Measurements from ENCODE around the gene APLP1. TPM values are rescaled to one million over a fixed set of nuclear protein-coding genes. Genes with fewer than 3 reads are reported as not detected.

Gene APLP1
- total RNA-seq, 1 donor from 2014 or later = 23.9 TPM

DNA sequence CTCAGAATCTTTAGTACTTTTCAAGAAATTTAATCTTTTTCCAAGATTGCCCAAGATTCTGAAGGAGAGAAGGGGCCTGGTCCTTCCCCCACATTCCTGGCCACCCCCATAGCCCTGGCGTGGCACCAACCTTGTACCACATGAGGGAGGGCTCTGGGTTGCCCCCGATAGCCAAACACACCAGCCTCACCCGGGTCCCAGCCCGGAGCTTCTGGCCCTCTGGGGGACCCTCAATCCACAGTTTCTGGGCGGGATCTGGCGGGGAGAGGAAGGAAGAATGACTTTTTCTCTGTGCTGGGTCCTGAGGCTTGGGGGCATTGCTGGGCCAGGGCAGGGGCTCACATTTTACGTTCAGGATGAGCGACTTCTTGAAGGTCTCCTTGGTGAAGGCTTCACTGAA, 20.5 kb upstream of the APLP1 start:
- Histone ChIP-seq H3K27ac (replicated peaks) (no peak overlapping the region), H3K4me3 (no peak overlapping the region), H3K4me1 (peaks cover 19% of the 10 kb centered on the region), H3K9me3 (replicated peaks) (no peaks in the 10 kb centered on the region), H3K36me3 (no peaks in the 10 kb centered on the region), H3K27me3 (ENCODE audit: low read depth) (peaks cover 100% of the 10 kb centered on the region)
- DNase-seq = no peak
- intact Hi-C loops (cut with micrococcal nuclease) = no loop called here
- TF ChIP-seq, protein P1, sequence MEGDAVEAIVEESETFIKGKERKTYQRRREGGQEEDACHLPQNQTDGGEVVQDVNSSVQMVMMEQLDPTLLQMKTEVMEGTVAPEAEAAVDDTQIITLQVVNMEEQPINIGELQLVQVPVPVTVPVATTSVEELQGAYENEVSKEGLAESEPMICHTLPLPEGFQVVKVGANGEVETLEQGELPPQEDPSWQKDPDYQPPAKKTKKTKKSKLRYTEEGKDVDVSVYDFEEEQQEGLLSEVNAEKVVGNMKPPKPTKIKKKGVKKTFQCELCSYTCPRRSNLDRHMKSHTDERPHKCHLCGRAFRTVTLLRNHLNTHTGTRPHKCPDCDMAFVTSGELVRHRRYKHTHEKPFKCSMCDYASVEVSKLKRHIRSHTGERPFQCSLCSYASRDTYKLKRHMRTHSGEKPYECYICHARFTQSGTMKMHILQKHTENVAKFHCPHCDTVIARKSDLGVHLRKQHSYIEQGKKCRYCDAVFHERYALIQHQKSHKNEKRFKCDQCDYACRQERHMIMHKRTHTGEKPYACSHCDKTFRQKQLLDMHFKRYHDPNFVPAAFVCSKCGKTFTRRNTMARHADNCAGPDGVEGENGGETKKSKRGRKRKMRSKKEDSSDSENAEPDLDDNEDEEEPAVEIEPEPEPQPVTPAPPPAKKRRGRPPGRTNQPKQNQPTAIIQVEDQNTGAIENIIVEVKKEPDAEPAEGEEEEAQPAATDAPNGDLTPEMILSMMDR (IDR thresholded peaks at IDR 0.05; ENCODE audit: borderline replicate concordance) = no peak

DNA sequence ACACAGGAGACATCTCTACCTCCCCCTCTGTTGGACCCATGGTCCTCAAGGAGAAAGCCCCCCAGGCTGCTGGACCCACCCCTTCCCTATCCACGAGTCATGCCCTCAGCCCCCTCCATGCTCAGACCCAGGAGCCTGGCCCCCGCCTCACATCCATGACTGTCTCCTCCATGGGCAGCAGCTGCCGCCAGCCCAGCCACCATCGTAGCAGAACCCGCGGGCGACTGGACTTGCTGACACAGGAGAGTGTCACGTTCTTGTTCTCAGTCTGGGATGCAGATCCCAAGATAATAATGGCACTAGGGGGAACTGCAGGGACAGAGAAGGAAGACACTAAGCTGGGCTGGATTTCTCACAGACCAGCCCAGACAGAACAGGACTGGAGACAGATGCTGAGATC, 19.9 kb upstream of the APLP1 start:
- intact Hi-C loops (cut with micrococcal nuclease) = no loop called here
- H3K36me3 ChIP-seq = no peaks in the 10 kb centered on the region
- TF ChIP-seq, protein P1 (IDR thresholded peaks at IDR 0.05; ENCODE audit: borderline replicate concordance) = no peak
- no peak overlapping the region for H3K4me3 ChIP-seq
- H3K27ac ChIP-seq (replicated peaks) = no peak overlapping the region
- no peak for DNase-seq
- H3K4me1 ChIP-seq = peaks cover 19% of the 10 kb centered on the region
- no peaks in the 10 kb centered on the region for H3K9me3 ChIP-seq (replicated peaks)
- peaks cover 100% of the 10 kb centered on the region for H3K27me3 ChIP-seq (ENCODE audit: low read depth)

DNA sequence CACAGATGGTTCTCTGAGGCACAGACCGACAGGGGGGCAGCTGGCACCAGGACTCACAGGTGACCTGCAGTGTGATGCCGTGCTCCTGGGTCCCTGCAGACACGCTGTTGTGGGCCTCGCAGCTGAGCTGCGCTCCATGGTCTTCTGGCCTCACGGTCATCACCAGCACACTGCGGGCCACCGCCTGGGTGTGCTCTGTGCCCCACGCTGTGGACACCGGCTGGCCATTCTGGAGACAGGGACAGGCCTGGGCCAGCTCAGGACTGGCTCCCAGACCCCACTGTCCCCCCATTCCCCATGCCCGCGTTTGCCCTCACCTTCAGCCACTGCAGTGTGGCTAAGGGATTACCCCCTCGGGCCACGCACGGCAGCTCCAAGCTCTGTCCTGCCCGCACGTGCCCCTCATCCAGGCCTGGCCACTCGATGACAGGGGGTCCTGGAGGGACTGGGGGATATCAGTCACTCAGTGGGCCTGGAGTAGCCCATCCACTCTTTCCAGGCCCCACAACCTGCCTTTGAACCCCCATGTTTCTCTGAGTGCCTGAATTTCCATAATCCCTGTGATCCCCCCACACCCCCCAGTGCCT, 19.4 kb upstream of the APLP1 start:
- H3K27me3 ChIP-seq (ENCODE audit: low read depth) = peaks cover 100% of the 10 kb centered on the region
- no peak overlapping the region for H3K4me3 ChIP-seq
- H3K4me1 ChIP-seq = peaks cover 17% of the 10 kb centered on the region
- TF ChIP-seq, protein P1 (IDR thresholded peaks at IDR 0.05; ENCODE audit: borderline replicate concordance) = no peak
- no peak overlapping the region for H3K27ac ChIP-seq (replicated peaks)
- DNase-seq = no peak
- intact Hi-C loops (cut with micrococcal nuclease) = no loop called here
- H3K36me3 ChIP-seq = no peaks in the 10 kb centered on the region
- no peaks in the 10 kb centered on the region for H3K9me3 ChIP-seq (replicated peaks)

DNA sequence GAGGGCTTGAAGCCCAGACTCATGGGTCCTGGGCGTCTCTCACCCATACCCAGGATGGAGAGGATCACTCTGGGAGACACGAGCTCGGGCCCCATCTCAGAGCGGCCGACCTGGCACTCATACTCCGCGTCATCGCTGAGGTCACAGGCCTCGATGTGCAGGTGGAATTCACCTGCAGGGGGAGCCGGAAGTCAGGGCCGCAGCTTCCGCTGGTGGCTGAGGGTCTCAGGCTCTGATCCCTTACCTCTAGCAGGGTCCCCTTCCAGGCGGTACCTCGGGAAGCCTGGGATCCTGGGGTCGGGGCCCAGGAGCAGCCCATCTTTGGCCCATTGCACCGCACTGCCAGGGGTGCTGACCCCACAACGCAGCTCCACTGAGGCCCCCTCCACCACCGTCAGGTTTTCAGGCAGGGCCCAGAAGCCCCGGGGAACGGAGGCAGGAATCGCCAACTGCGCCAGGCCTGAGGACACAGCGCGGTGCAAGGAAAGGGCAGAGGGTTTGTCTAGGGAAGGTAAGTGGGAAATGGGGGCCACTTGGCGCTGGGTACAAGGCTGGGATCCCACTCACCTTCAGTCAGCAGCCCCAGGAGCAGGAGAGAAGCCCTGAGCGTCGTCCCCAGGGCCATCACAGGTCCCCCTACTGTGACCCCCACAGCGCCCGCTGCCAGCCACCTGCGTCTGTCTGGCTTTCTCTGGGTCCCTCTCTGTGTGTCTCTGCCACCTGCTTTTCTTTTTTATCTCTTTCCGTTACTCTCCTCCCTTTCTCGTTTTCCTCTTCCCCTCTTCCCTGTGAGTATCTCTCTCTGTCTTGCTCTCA, 17.0 kb upstream of the APLP1 start:
- Histone ChIP-seq H3K4me1 (peaks cover 6% of the 10 kb centered on the region), H3K27ac (replicated peaks) (no peak overlapping the region), H3K4me3 (no peak overlapping the region), H3K9me3 (replicated peaks) (no peaks in the 10 kb centered on the region), H3K27me3 (ENCODE audit: low read depth) (peaks cover 99% of the 10 kb centered on the region), H3K36me3 (no peaks in the 10 kb centered on the region)
- intact Hi-C loops (cut with micrococcal nuclease) = no loop called here
- TF ChIP-seq, protein P1 (IDR thresholded peaks at IDR 0.05; ENCODE audit: borderline replicate concordance) = no peak
- DNase-seq = no peak

DNA sequence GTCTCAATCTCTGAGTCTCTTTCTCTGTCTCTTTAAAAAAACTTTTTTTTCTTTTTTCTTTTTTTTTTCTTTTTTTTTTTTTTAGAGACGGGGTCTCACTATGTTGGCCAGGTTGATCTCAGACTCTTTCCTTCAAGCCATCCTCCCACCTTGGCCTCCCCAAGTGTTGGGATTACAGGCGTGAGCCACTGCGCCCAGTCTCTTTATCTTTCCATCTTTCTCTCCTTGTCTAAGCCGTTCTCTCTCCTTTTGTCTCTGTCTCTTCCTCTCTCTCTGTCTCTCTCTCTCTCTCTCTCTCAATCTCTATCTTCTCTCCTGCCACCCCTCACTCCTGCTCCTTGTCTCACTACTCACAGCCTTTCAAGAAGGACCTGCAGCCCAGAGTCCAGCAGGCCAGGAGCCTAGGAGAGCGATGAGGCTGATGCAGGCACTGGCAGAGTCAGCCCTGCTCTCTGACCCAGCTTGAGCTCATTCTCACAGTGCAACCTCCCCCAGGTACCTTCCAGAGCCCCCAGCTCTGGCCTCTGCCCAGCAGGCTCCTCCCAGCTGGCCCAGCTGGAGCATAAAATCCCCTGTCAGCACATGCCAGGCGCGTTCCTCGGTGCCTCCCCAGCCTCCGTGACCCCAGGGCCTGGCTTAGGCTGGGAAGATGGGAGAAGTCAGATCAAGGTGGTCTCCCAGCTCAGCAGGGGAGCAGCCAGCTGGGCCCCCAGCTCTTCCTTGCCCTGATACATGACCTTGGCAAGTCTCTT, 16.2 kb upstream of the APLP1 start, which contains the start of gene NPHS1:
Gene NPHS1 (minus strand): TSS at position 476 of the 752 bp plus-strand sequence. CDS start 667 bp downstream, outside the sequence.
- DNase-seq = no peak
- Histone ChIP-seq H3K9me3 (replicated peaks) (no peaks in the 10 kb centered on the region), H3K4me3 (no peak within 1 kb of the TSS), H3K36me3 (no peaks in the 10 kb centered on the region), H3K27me3 (ENCODE audit: low read depth) (peaks cover 99% of the 10 kb centered on the region), H3K4me1 (peaks cover 14% of the 10 kb centered on the region), H3K27ac (replicated peaks) (no peak within 1 kb of the TSS)
- intact Hi-C loops (cut with micrococcal nuclease) = no loop called here
- TF ChIP-seq, protein P1 (IDR thresholded peaks at IDR 0.05; ENCODE audit: borderline replicate concordance) = no peak

Measured in left ventricle myocardium inferior (tissue), 1 donor.